ENCODE data around the gene NUP214.

The NUP214 gene

DNA sequence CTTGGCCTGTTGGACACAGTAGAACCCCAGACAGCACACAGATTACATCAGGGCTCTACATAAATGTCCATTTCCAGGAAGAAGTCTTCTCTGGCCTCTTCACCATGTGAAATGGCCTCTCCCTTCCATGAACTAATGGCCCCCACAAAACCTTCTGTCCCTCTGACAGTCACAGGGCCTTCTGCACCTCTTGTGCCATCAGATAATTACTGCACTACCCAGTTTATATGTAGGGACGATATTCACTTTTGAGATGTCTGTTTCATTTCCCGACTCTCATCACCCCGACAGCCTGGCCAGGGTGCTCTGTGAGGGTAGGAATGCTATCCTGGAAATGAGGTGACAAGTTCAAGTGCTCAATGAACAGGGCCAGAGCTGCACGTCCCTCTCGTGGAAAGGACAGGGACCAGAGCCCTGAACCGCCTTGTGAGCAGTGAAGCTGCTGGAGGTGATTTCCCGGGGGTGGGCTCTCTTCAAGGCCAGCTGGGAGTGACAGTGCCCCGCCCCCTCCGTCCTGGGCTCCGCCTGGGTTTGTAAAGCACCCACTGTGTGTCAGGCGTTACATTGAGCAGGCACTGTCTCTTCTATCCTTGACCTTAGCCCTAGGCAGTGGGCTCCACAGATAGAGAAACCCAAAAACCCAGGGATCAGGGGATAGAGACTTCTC lies 153.9 kb downstream of the NUP214 start:
- no peak for DNase-seq (ENCODE audit: insufficient read length)
- FAIRE-seq: no peak
- TF ChIP-seq TAF1 (IDR thresholded peaks at IDR 0.05; ENCODE audit: borderline replicate concordance, low read depth, low read length) (no peak), POLR2A (IDR thresholded peaks at IDR 0.05; ENCODE audit: low read depth, low read length) (no peak), POLR2AphosphoS5 (IDR thresholded peaks at IDR 0.05; ENCODE audit: low read depth, low read length) (no peak)

- no peak for FAIRE-seq
- TF ChIP-seq POLR2AphosphoS5 (IDR thresholded peaks at IDR 0.05; ENCODE audit: low read depth, low read length): no peak
- TF ChIP-seq TAF1 (IDR thresholded peaks at IDR 0.05; ENCODE audit: borderline replicate concordance, low read depth, low read length): no peak
- no peak for TF ChIP-seq POLR2A (IDR thresholded peaks at IDR 0.05; ENCODE audit: low read depth, low read length)
- no peak for DNase-seq (ENCODE audit: insufficient read length)
Observed at GRCh38 chr9:131279863-131280570, 154.6 kb downstream of the NUP214 start.

GRCh38 chr9:131280660-131281059 lies 155.3 kb downstream of the NUP214 start:
- no peak for FAIRE-seq
- no peak for DNase-seq (ENCODE audit: insufficient read length)
- TF ChIP-seq TAF1 (IDR thresholded peaks at IDR 0.05; ENCODE audit: borderline replicate concordance, low read depth, low read length): no peak
- no peak for TF ChIP-seq POLR2AphosphoS5 (IDR thresholded peaks at IDR 0.05; ENCODE audit: low read depth, low read length)
- TF ChIP-seq POLR2A (IDR thresholded peaks at IDR 0.05; ENCODE audit: low read depth, low read length): no peak

GRCh38 chr9:131281119-131281965 lies 156.0 kb downstream of the NUP214 start:
- TF ChIP-seq POLR2AphosphoS5 (IDR thresholded peaks at IDR 0.05; ENCODE audit: low read depth, low read length): no peak
- TF ChIP-seq TAF1 (IDR thresholded peaks at IDR 0.05; ENCODE audit: borderline replicate concordance, low read depth, low read length): no peak
- no peak for TF ChIP-seq POLR2A (IDR thresholded peaks at IDR 0.05; ENCODE audit: low read depth, low read length)
- DNase-seq (ENCODE audit: insufficient read length) (no peak), FAIRE-seq (no peak)

GRCh38 chr9:131282175-131282574 lies 156.8 kb downstream of the NUP214 start:
- FAIRE-seq (no peak), DNase-seq (ENCODE audit: insufficient read length) (no peak)
- TF ChIP-seq POLR2AphosphoS5 (IDR thresholded peaks at IDR 0.05; ENCODE audit: low read depth, low read length) (no peak), TAF1 (IDR thresholded peaks at IDR 0.05; ENCODE audit: borderline replicate concordance, low read depth, low read length) (no peak), POLR2A (IDR thresholded peaks at IDR 0.05; ENCODE audit: low read depth, low read length) (no peak)

DNA sequence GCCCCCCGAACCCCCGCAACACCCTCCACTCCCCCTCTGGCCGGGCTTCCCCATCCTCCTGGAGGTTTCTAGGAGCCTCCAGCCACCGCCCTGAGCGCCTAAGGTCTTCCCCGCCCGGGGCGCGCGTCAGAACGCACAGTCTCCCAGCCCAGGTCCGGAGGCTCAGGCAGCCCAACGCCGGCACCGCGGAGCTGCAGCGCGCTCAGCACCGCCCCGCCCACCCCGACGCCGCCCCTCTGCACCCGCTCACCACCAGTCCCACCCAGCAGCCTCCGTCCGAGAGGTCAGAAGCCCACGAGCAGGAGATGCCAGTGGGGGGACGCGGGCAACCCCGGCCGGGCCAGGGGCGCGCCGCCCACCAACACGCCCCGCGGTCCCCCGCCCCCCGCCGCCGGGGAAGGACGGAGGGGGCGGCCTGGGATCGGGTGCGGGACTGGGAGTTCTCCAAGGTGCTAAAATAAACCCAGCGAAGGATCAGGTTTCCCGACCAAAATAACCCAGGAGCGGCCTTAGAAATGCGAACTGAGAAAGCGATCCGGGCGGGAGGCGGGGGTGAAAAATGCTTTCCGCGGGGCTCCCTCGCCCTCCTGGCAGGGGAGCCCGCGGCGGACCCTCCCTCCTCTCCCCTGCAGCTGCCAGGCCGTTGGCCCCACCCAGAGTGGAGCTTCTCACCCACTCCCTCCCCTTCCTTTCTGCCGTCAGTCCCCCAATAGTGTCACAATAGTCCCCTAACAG lies 157.5 kb downstream of the NUP214 start:
- FAIRE-seq (no peak), DNase-seq (ENCODE audit: insufficient read length) (no peak)
- TF ChIP-seq TAF1 (IDR thresholded peaks at IDR 0.05; ENCODE audit: borderline replicate concordance, low read depth, low read length): no peak
- TF ChIP-seq POLR2A (IDR thresholded peaks at IDR 0.05; ENCODE audit: low read depth, low read length): no peak
- TF ChIP-seq POLR2AphosphoS5 (IDR thresholded peaks at IDR 0.05; ENCODE audit: low read depth, low read length): no peak
